NCI-H510A treated with DMSO at 0.1 percent for 48 hours (cell line): ENCODE measurements around the gene RASGRF1.
"Not testable (repeated sequence)": the region's sequence is repeated elsewhere in the genome, so short reads cannot be mapped to it uniquely, and the experiment has no call there.

ENCODE experiments used
- DNase-seq: peaks from one replicate; lab custom pipeline; 2025; lab: John Stamatoyannopoulos, UW

Gene RASGRF1

GRCh38 chr15:79041601-79042168 lies 48.9 kb downstream of the RASGRF1 start:
- no peak for DNase-seq

- DNase-seq = no peak
Measured at GRCh38 chr15:79037848-79038247, 52.7 kb downstream of the RASGRF1 start.

GRCh38 chr15:79036323-79036722 lies 54.3 kb downstream of the RASGRF1 start:
- DNase-seq = no peak

GRCh38 chr15:79035814-79036213 lies 54.8 kb downstream of the RASGRF1 start:
- no peak for DNase-seq

GRCh38 chr15:79035111-79035601 lies 55.4 kb downstream of the RASGRF1 start:
- DNase-seq = no peak

- DNase-seq = no peak
Measured at GRCh38 chr15:79034284-79034683, 56.3 kb downstream of the RASGRF1 start.

- DNase-seq = no peak
Measured at GRCh38 chr15:79032656-79033055, 57.9 kb downstream of the RASGRF1 start.

- DNase-seq = no peak
Measured at GRCh38 chr15:79031821-79032220, 58.8 kb downstream of the RASGRF1 start.

GRCh38 chr15:79031201-79031600 lies 59.4 kb downstream of the RASGRF1 start:
- DNase-seq = no peak

GRCh38 chr15:79030470-79030869 lies 60.1 kb downstream of the RASGRF1 start:
- no peak for DNase-seq

GRCh38 chr15:79028411-79028964 lies 62.1 kb downstream of the RASGRF1 start:
- DNase-seq = peak; percentile 14

GRCh38 chr15:79027532-79028410 lies 62.8 kb downstream of the RASGRF1 start:
- DNase-seq = no peak

- no peak for DNase-seq
Measured at GRCh38 chr15:79025802-79026201, 64.8 kb downstream of the RASGRF1 start.

- DNase-seq = no peak
Measured at GRCh38 chr15:79025201-79025600, 65.4 kb downstream of the RASGRF1 start.

GRCh38 chr15:79024493-79024892 lies 66.1 kb downstream of the RASGRF1 start:
- DNase-seq = not testable (repeated sequence)

GRCh38 chr15:79023918-79024317 lies 66.7 kb downstream of the RASGRF1 start:
- DNase-seq = no peak

- no peak for DNase-seq
Measured at GRCh38 chr15:79023546-79023890, 67.1 kb downstream of the RASGRF1 start.

GRCh38 chr15:79018960-79019359 lies 71.6 kb downstream of the RASGRF1 start:
- no peak for DNase-seq

GRCh38 chr15:79017953-79018352 lies 72.6 kb downstream of the RASGRF1 start:
- DNase-seq = no peak

GRCh38 chr15:79016527-79017170 lies 73.9 kb downstream of the RASGRF1 start:
- DNase-seq = no peak

- no peak for DNase-seq
Measured at GRCh38 chr15:79015416-79015815, 75.2 kb downstream of the RASGRF1 start.

GRCh38 chr15:79010278-79010677 lies 80.3 kb downstream of the RASGRF1 start:
- DNase-seq = no peak

- no peak for DNase-seq
Measured at GRCh38 chr15:79009379-79009778, 81.2 kb downstream of the RASGRF1 start.
